Femur (tissue), 1 donor: Measurements from ENCODE around the gene TMEM209.
"Not testable (repeated sequence)": the region's sequence is repeated elsewhere in the genome, so short reads cannot be mapped to it uniquely, and the experiment has no call there.

Experiments used
- DNase-seq: peaks from one replicate; pipeline ENCODE4 v3.0.0-alpha.2; 2017

The TMEM209 gene

GRCh38 chr7:130141884-130142653, 63.1 kb downstream of the TMEM209 start:
- DNase-seq = no peak

- peak; percentile 93 for DNase-seq
Observed at GRCh38 chr7:130141161-130141883, 63.9 kb downstream of the TMEM209 start.

- no peak for DNase-seq
Observed at GRCh38 chr7:130140551-130141160, 64.5 kb downstream of the TMEM209 start.

- no peak for DNase-seq
Observed at GRCh38 chr7:130139193-130139960, 65.8 kb downstream of the TMEM209 start.

GRCh38 chr7:130137207-130137606, 68.0 kb downstream of the TMEM209 start:
- no peak for DNase-seq

- DNase-seq = no peak
Observed at GRCh38 chr7:130136579-130137167, 68.5 kb downstream of the TMEM209 start.

GRCh38 chr7:130135208-130136205, 69.7 kb downstream of the TMEM209 start:
- no peak for DNase-seq

- DNase-seq = no peak
Observed at GRCh38 chr7:130134726-130135125, 70.5 kb downstream of the TMEM209 start.

GRCh38 chr7:130134106-130134636, 71.0 kb downstream of the TMEM209 start:
- no peak for DNase-seq

- DNase-seq = no peak
Observed at GRCh38 chr7:130133029-130133782, 72.0 kb downstream of the TMEM209 start.

GRCh38 chr7:130131964-130132875, 73.0 kb downstream of the TMEM209 start:
- no peak for DNase-seq

GRCh38 chr7:130131191-130131834, 73.9 kb downstream of the TMEM209 start:
- DNase-seq = no peak

GRCh38 chr7:130129011-130129411, 76.2 kb downstream of the TMEM209 start:
- no peak for DNase-seq

- DNase-seq = no peak
Observed at GRCh38 chr7:130127821-130128317, 77.3 kb downstream of the TMEM209 start.

GRCh38 chr7:130127404-130127803, 77.8 kb downstream of the TMEM209 start:
- DNase-seq = no peak

GRCh38 chr7:130126840-130127239, 78.4 kb downstream of the TMEM209 start:
- not testable (repeated sequence) for DNase-seq

GRCh38 chr7:130124711-130125110, 80.5 kb downstream of the TMEM209 start:
- no peak for DNase-seq

- DNase-seq = no peak
Observed at GRCh38 chr7:130123501-130123900, 81.7 kb downstream of the TMEM209 start.
